A673 (cell line): Measurements from ENCODE around the gene SLC7A10. TPM values are rescaled to one million over a fixed set of nuclear protein-coding genes. Genes with fewer than 3 reads are reported as not detected.

Experiments used
- BruUV-seq: library from RNA; stranded (reverse); fragments of 400-500 nt; replicated peaks from 2 replicates; lab custom pipeline; 2021; lab: Mats Ljungman, UMichigan
- CTCF ChIA-PET: fragments of 300-600 bp; sonication (Branson Sonifier 250); formaldehyde crosslinking; loops from one replicate; lab custom pipeline; 2022; ENCODE audit warnings: antibody characterized with exemption; lab: Charles Lee
- POLR2A ChIA-PET: fragments of 300-600 bp; sonication (Branson Sonifier 250); formaldehyde crosslinking; loops from one replicate; lab custom pipeline; 2022; ENCODE audit warnings: antibody characterized with exemption; ENCODE audit not compliant: low non-redundant PET; lab: Charles Lee
- DNase-seq: peaks from one replicate; pipeline ENCODE4 v3.0.0-alpha.2; 2015; ENCODE audit warnings: low spot score
- H3K27ac ChIP-seq: fragments of 200-600 bp; sonication (generic); 2 replicates; pipeline ENCODE4 v1.5.1; 2016; ENCODE audit warnings: mixed run types, low read depth, mild to moderate bottlenecking, mixed read lengths, antibody characterized with exemption, low read length; ENCODE audit not compliant: poor library complexity, severe bottlenecking
- H3K27me3 ChIP-seq: fragments of 200-600 bp; sonication (generic); replicated peaks from 2 replicates; pipeline ENCODE4 v1.6.1; 2017; ENCODE audit warnings: mixed run types, low read depth, mild to moderate bottlenecking, mixed read lengths, antibody characterized with exemption, low read length; ENCODE audit not compliant: insufficient read depth, poor library complexity
- H3K36me3 ChIP-seq: fragments of 200-600 bp; sonication (generic); 2 replicates; pipeline ENCODE4 v1.6.1; 2016; ENCODE audit warnings: mixed run types, mild to moderate bottlenecking, mixed read lengths, antibody characterized with exemption, low read length; ENCODE audit not compliant: insufficient read depth, poor library complexity, severe bottlenecking
- H3K4me1 ChIP-seq: fragments of 200-600 bp; sonication (generic); 2 replicates; pipeline ENCODE4 v1.6.1; 2017; ENCODE audit warnings: mixed run types, mild to moderate bottlenecking, mixed read lengths, antibody characterized with exemption, low read length; ENCODE audit not compliant: insufficient read depth, poor library complexity, severe bottlenecking
- H3K4me3 ChIP-seq: fragments of 200-600 bp; sonication (generic); 2 replicates; pipeline ENCODE4 v1.5.1; 2016; ENCODE audit warnings: low read depth, mixed run types, mild to moderate bottlenecking, mixed read lengths, low read length; ENCODE audit not compliant: poor library complexity, severe bottlenecking
- H3K9me3 ChIP-seq: fragments of 200-600 bp; sonication (generic); 2 replicates; pipeline ENCODE4 v1.6.1; 2016; ENCODE audit warnings: mixed run types, low read depth, mild to moderate bottlenecking, mixed read lengths, antibody characterized with exemption, low read length; ENCODE audit not compliant: poor library complexity, severe bottlenecking
- CTCF ChIP-seq: fragments of 300-800, 200-600 bp; sonication (generic); conservative IDR thresholded peaks from 2 replicates; pipeline ENCODE4 v1.5.1; 2017; ENCODE audit warnings: low read depth, mild to moderate bottlenecking, antibody characterized with exemption, low read length, moderate library complexity, mixed read lengths
- EZH2 ChIP-seq: fragments of 200-600 bp; sonication (generic); IDR thresholded peaks from 2 replicates; pipeline ENCODE4 v1.6.1; 2017; ENCODE audit warnings: borderline replicate concordance, low read depth, mild to moderate bottlenecking, mixed read lengths, antibody characterized with exemption, low read length; ENCODE audit not compliant: poor library complexity, severe bottlenecking
- intact Hi-C: fragments of 100-400 bp; cut with micrococcal nuclease; formaldehyde crosslinking; loops from one replicate; pipeline ENCODE4 v1.10.0; 2022; ENCODE audit not compliant: unreplicated experiment
- total RNA-seq: library from RNA; stranded (reverse); gene quantifications from 2 replicates; pipeline ENCODE4 v1.2.3, GENCODE V29; 2021

SLC7A10 gene
- total RNA-seq, 1 experiment from 2014 or later = 0.17 TPM

- Histone ChIP-seq H3K27me3 (no peaks in the 10 kb centered on the region), H3K27ac (no peak overlapping the region), H3K4me3 (no peak overlapping the region), H3K9me3 (no peaks in the 10 kb centered on the region), H3K36me3 (no peaks in the 10 kb centered on the region), H3K4me1 (peaks cover 6% of the 10 kb centered on the region)
- TF ChIP-seq EZH2 (no peak), CTCF (no peak)
- BruUV-seq = no TSS peak
- CTCF ChIA-PET = no interaction called here
- peak; percentile 70 for DNase-seq
- intact Hi-C loops = no loop called here
- POLR2A ChIA-PET = no interaction called here
Measured at GRCh38 chr19:33273881-33274662, 48.4 kb upstream of the SLC7A10 start.

- Histone ChIP-seq H3K4me3 (no peak overlapping the region), H3K9me3 (no peaks in the 10 kb centered on the region), H3K36me3 (no peaks in the 10 kb centered on the region), H3K27ac (no peak overlapping the region), H3K27me3 (no peaks in the 10 kb centered on the region), H3K4me1 (peaks cover 6% of the 10 kb centered on the region)
- DNase-seq = no peak
- CTCF ChIA-PET = no interaction called here
- intact Hi-C loops = no loop called here
- no TSS peak for BruUV-seq
- POLR2A ChIA-PET = no interaction called here
- TF ChIP-seq EZH2 (no peak), CTCF (no peak)
Measured at GRCh38 chr19:33273065-33273736, 47.6 kb upstream of the SLC7A10 start.

GRCh38 chr19:33271246-33272021 is 45.8 kb upstream of the SLC7A10 start:
- TF ChIP-seq EZH2 (no peak), CTCF (no peak)
- no peak for DNase-seq
- H3K27ac ChIP-seq = no peak overlapping the region
- H3K36me3 ChIP-seq = no peaks in the 10 kb centered on the region
- no peaks in the 10 kb centered on the region for H3K27me3 ChIP-seq
- H3K4me1 ChIP-seq = peaks cover 6% of the 10 kb centered on the region
- H3K9me3 ChIP-seq = no peaks in the 10 kb centered on the region
- no TSS peak for BruUV-seq
- no peak overlapping the region for H3K4me3 ChIP-seq
- ChIA-PET POLR2A (interaction anchor here (0.6 kb wide), 1 partner anchor 313 kb away, joined by 5 read pairs; no protein-coding TSS in a partner anchor), CTCF (no interaction called here)
- intact Hi-C loops = no loop called here
